Fibroblast of lung (primary cell): Measurements from ENCODE around the gene SYT8. TPM values are rescaled to one million over a fixed set of nuclear protein-coding genes. Genes with fewer than 3 reads are reported as not detected.

Source experiments
- DNase-seq, 2 donors: peaks; one replicate each; pipeline versions ENCODE4 v3.0.0 to v3.0.0-alpha.2; 2010; ENCODE audit warnings: low read depth in 2 of 2
- H2AFZ ChIP-seq: 2 replicates; pipeline ENCODE4 v1.5.1; 2012; ENCODE audit warnings: low read length, control low read depth, inconsistent platforms
- H3K27ac ChIP-seq: 2 replicates; pipeline ENCODE4 v1.5.1; 2011; ENCODE audit warnings: low read length, control low read depth; ENCODE audit not compliant: insufficient read depth
- H3K27me3 ChIP-seq: 2 replicates; pipeline ENCODE4 v1.5.1; 2011; ENCODE audit warnings: mild to moderate bottlenecking, low read length; ENCODE audit not compliant: control insufficient read depth, insufficient read depth
- H3K36me3 ChIP-seq: 2 replicates; pipeline ENCODE4 v1.5.1; 2011; ENCODE audit warnings: low read length; ENCODE audit not compliant: control insufficient read depth, insufficient read depth
- H3K4me1 ChIP-seq: 2 replicates; pipeline ENCODE4 v1.5.1; 2011; ENCODE audit warnings: low read length; ENCODE audit not compliant: control insufficient read depth, insufficient read depth; ENCODE audit errors: extremely low read depth
- H3K4me2 ChIP-seq: 2 replicates; pipeline ENCODE4 v1.5.1; 2011; ENCODE audit warnings: low read length, control low read depth; ENCODE audit not compliant: insufficient read depth; ENCODE audit errors: extremely low read depth
- H3K4me3 ChIP-seq, 4 experiments: fragments of 200-600 bp in 1 of 4; sonication (generic) in 1 of 4; replicated peaks in 1 of 4; 2 replicates each; pipeline ENCODE4 v1.5.1; 2011 to 2016; ENCODE audit warnings: low read length in 4 of 4, low read depth in 3 of 4, mild to moderate bottlenecking in 3 of 4, control low read depth in 2 of 4, inconsistent platforms in 1 of 4, mixed read lengths in 1 of 4; ENCODE audit not compliant: insufficient read depth in 1 of 4; ENCODE audit errors: control extremely low read depth in 1 of 4
- H3K79me2 ChIP-seq: 2 replicates; pipeline ENCODE4 v1.5.1; 2012; ENCODE audit warnings: mild to moderate bottlenecking, low read length, inconsistent platforms; ENCODE audit not compliant: control insufficient read depth, insufficient read depth
- H3K9ac ChIP-seq: 2 replicates; pipeline ENCODE4 v1.5.1; 2011; ENCODE audit warnings: mild to moderate bottlenecking, low read length, control low read depth; ENCODE audit not compliant: insufficient read depth
- H3K9me3 ChIP-seq: 2 replicates; pipeline ENCODE4 v1.5.1; 2012; ENCODE audit warnings: low read depth, low read length; ENCODE audit not compliant: control insufficient read depth, insufficient read depth
- H4K20me1 ChIP-seq: 2 replicates; pipeline ENCODE4 v1.5.1; 2011; ENCODE audit warnings: low read length; ENCODE audit not compliant: control insufficient read depth, insufficient read depth; ENCODE audit errors: extremely low read depth
- CTCF ChIP-seq, 2 donors: IDR thresholded peaks in 1 of 2; conservative IDR thresholded peaks in 1 of 2; 1 replicate in 1 of 2; 2 replicates in 1 of 2; pipeline ENCODE4 v1.5.1; 2011 to 2012; ENCODE audit warnings: low read length in 2 of 2, control low read depth in 1 of 2, inconsistent platforms in 1 of 2, low read depth in 1 of 2, mild to moderate bottlenecking in 1 of 2
- EZH2 ChIP-seq: IDR thresholded peaks from 2 replicates; pipeline ENCODE4 v1.5.1; 2012; ENCODE audit warnings: low read length, control low read depth, mild to moderate bottlenecking; ENCODE audit errors: missing control alignments
- polyA plus RNA-seq, 2 donors: library from polyadenylated mRNA; depleted of rRNA in 1 of 2; stranded (reverse) in 1 of 2; unstranded in 1 of 2; fragments of >200 nt; gene quantifications; 2 replicates each; pipeline ENCODE4 v1.2.1, GENCODE V29; 2011 to 2012; ENCODE audit warnings: missing spikeins in 1 of 2
- total RNA-seq: library from RNA; depleted of rRNA; stranded (reverse); fragments of >200 nt; gene quantifications from 2 replicates; pipeline ENCODE4 v1.2.1, GENCODE V29; 2014

The SYT8 gene
- total and polyA plus RNA-seq, 2 donors (not counting 1 experiment from before 2014, with no cell fraction given) = not detected

GRCh38 chr11:1829039-1829820 lies 5.6 kb upstream of the SYT8 start:
- peak; percentile 31 to 79 for DNase-seq
- H3K79me2 ChIP-seq = no peaks in the 10 kb centered on the region
- no peak overlapping the region for H3K4me2 ChIP-seq
- no peaks in the 10 kb centered on the region for H3K36me3 ChIP-seq
- no peak overlapping the region for H3K27ac ChIP-seq
- TF ChIP-seq EZH2 (no peak), CTCF (conservative IDR thresholded peaks at IDR 0.05 in 1 of 2, IDR thresholded peaks at IDR 0.05 in 1 of 2; ENCODE audit: low read depth in 1 of 2, low read length in 2 of 2) (no peak)
- peaks cover 8% of the 10 kb centered on the region for H3K4me1 ChIP-seq
- peaks cover 4% of the 10 kb centered on the region for H3K27me3 ChIP-seq
- H3K4me3 ChIP-seq = no peak overlapping the region
- no peak overlapping the region for H2AFZ ChIP-seq
- no peaks in the 10 kb centered on the region for H3K9me3 ChIP-seq
- no peaks in the 10 kb centered on the region for H4K20me1 ChIP-seq
- H3K9ac ChIP-seq = no peak overlapping the region

GRCh38 chr11:1830004-1830321 lies 4.8 kb upstream of the SYT8 start:
- Histone ChIP-seq H3K27me3 (peaks cover 4% of the 10 kb centered on the region), H3K4me2 (no peak overlapping the region), H3K9me3 (no peaks in the 10 kb centered on the region), H3K79me2 (no peaks in the 10 kb centered on the region), H3K4me1 (peaks cover 8% of the 10 kb centered on the region), H3K9ac (no peak overlapping the region), H2AFZ (no peak overlapping the region), H3K36me3 (no peaks in the 10 kb centered on the region), H3K4me3 (no peak overlapping the region), H4K20me1 (no peaks in the 10 kb centered on the region), H3K27ac (no peak overlapping the region)
- TF ChIP-seq EZH2 = no peak
- no peak for DNase-seq

GRCh38 chr11:1830322-1831223 lies 4.2 kb upstream of the SYT8 start:
- Histone ChIP-seq H3K27ac (no peak overlapping the region), H3K27me3 (peaks cover 4% of the 10 kb centered on the region), H3K4me1 (peaks cover 8% of the 10 kb centered on the region), H3K9me3 (no peaks in the 10 kb centered on the region), H3K36me3 (no peaks in the 10 kb centered on the region), H3K4me3 (no peak overlapping the region), H3K9ac (no peak overlapping the region), H4K20me1 (no peaks in the 10 kb centered on the region), H3K4me2 (no peak overlapping the region), H2AFZ (no peak overlapping the region), H3K79me2 (no peaks in the 10 kb centered on the region)
- peak in 1 of 2 donors; percentile 39 for DNase-seq
- TF ChIP-seq EZH2 = no peak
- TF ChIP-seq CTCF (conservative IDR thresholded peaks at IDR 0.05 in 1 of 2, IDR thresholded peaks at IDR 0.05 in 1 of 2; ENCODE audit: low read depth in 1 of 2, low read length in 2 of 2) = no peak
